HEK293 (cell line): Measurements from ENCODE around the gene BCL2L1.

Experiments
- CTCF ChIA-PET: fragments of 350-600 bp; formaldehyde crosslinking; extraction: SDS; loops from one replicate; lab custom pipeline; 2021; ENCODE audit warnings: antibody characterized with exemption; lab: Yijun Ruan, JAX
- POLR2A ChIA-PET: fragments of 300-600 bp; formaldehyde crosslinking; extraction: SDS; loops from one replicate; lab custom pipeline; 2020; ENCODE audit warnings: antibody characterized with exemption, inconsistent platforms; lab: Yijun Ruan, JAX
- H3K27ac ChIP-seq: fragments of 200-500 bp; sonication (Bioruptor generic); 2 replicates; pipeline ENCODE4 v1.5.1; 2014; ENCODE audit warnings: low read depth, low read length, control low read depth, inconsistent platforms; ENCODE audit errors: extremely low read depth
- H3K36me3 ChIP-seq, 2 experiments: fragments of 200-500 bp in 1 of 2; sonication (Bioruptor generic) in 1 of 2; 1 replicate in 1 of 2; 2 replicates in 1 of 2; pipeline ENCODE4 v1.5.1; 2014 to 2017; ENCODE audit warnings: inconsistent platforms in 2 of 2, low read length in 2 of 2; ENCODE audit not compliant: control insufficient read depth in 2 of 2, insufficient read depth in 1 of 2
- H3K4me1 ChIP-seq: fragments of 200-500 bp; sonication (Bioruptor generic); 2 replicates; pipeline ENCODE4 v1.5.1; 2014; ENCODE audit warnings: mild to moderate bottlenecking, low read length, inconsistent platforms; ENCODE audit not compliant: control insufficient read depth, insufficient read depth
- H3K4me3 ChIP-seq: 2 replicates; pipeline ENCODE4 v1.5.1; 2011; ENCODE audit warnings: low read depth, mild to moderate bottlenecking, control low read depth, low read length, moderate library complexity
- H3K9me3 ChIP-seq: fragments of 200-500 bp; sonication (Bioruptor generic); 2 replicates; pipeline ENCODE4 v1.5.1; 2014; ENCODE audit warnings: low read depth, low read length, inconsistent platforms; ENCODE audit not compliant: control insufficient read depth, insufficient read depth
- GFI1B ChIP-seq: fragments of 450-650 bp; formaldehyde crosslinking; IDR thresholded peaks from 2 replicates; pipeline ENCODE4 v1.5.1; 2016; ENCODE audit warnings: missing biosample characterization, missing genetic modification characterization
- REST ChIP-seq: fragments of 450-650 bp; formaldehyde crosslinking; IDR thresholded peaks from 2 replicates; pipeline ENCODE4 v1.5.1; 2016; ENCODE audit warnings: missing biosample characterization, missing genetic modification characterization
- SCRT2 ChIP-seq: fragments of 450-650 bp; formaldehyde crosslinking; IDR thresholded peaks from 2 replicates; pipeline ENCODE4 v1.5.1; 2016; ENCODE audit warnings: missing biosample characterization, missing genetic modification characterization
- ZBTB20 ChIP-seq: fragments of 450-650 bp; formaldehyde crosslinking; IDR thresholded peaks from 2 replicates; pipeline ENCODE4 v1.5.1; 2016; ENCODE audit warnings: missing biosample characterization, missing genetic modification characterization
- ZBTB8A ChIP-seq: fragments of 450-650 bp; formaldehyde crosslinking; IDR thresholded peaks from 2 replicates; pipeline ENCODE4 v1.5.1; 2016; ENCODE audit warnings: missing biosample characterization, missing genetic modification characterization
- ZNF157 ChIP-seq: fragments of 450-650 bp; formaldehyde crosslinking; IDR thresholded peaks from 2 replicates; pipeline ENCODE4 v1.5.1; 2016; ENCODE audit warnings: missing biosample characterization, missing genetic modification characterization
- ZNF18 ChIP-seq: fragments of 450-650 bp; formaldehyde crosslinking; IDR thresholded peaks from 2 replicates; pipeline ENCODE4 v1.5.1; 2016; ENCODE audit warnings: missing biosample characterization, missing genetic modification characterization
- ZNF211 ChIP-seq: fragments of 450-650 bp; formaldehyde crosslinking; IDR thresholded peaks from 2 replicates; pipeline ENCODE4 v1.5.1; 2016; ENCODE audit warnings: low read depth, missing biosample characterization, missing genetic modification characterization
- ZNF223 ChIP-seq: fragments of 450-650 bp; formaldehyde crosslinking; IDR thresholded peaks from 2 replicates; pipeline ENCODE4 v1.5.1; 2016; ENCODE audit warnings: missing biosample characterization, missing genetic modification characterization
- ZNF266 ChIP-seq: fragments of 450-650 bp; formaldehyde crosslinking; IDR thresholded peaks from 2 replicates; pipeline ENCODE4 v1.5.1; 2016; ENCODE audit warnings: missing biosample characterization, missing genetic modification characterization, low read depth
- ZNF362 ChIP-seq: fragments of 450-650 bp; formaldehyde crosslinking; IDR thresholded peaks from 2 replicates; pipeline ENCODE4 v1.5.1; 2016; ENCODE audit warnings: missing biosample characterization, missing genetic modification characterization
- ZNF521 ChIP-seq: fragments of 450-650 bp; formaldehyde crosslinking; IDR thresholded peaks from 2 replicates; pipeline ENCODE4 v1.5.1; 2017; ENCODE audit warnings: missing biosample characterization, mild to moderate bottlenecking, missing genetic modification characterization
- ZNF544 ChIP-seq: fragments of 450-650 bp; formaldehyde crosslinking; IDR thresholded peaks from 2 replicates; pipeline ENCODE4 v1.5.0; 2017; ENCODE audit warnings: missing biosample characterization, missing genetic modification characterization
- ZNF843 ChIP-seq: fragments of 450-650 bp; formaldehyde crosslinking; IDR thresholded peaks from 2 replicates; pipeline ENCODE4 v1.5.1; 2016; ENCODE audit warnings: missing biosample characterization, missing genetic modification characterization
- ZSCAN5A ChIP-seq: fragments of 450-650 bp; formaldehyde crosslinking; IDR thresholded peaks from 2 replicates; pipeline ENCODE4 v1.5.1; 2016; ENCODE audit warnings: missing biosample characterization, missing genetic modification characterization
- TF ChIP-seq, protein P1 (sequence below): fragments of 450-650 bp; formaldehyde crosslinking; IDR thresholded peaks from 2 replicates; pipeline ENCODE4 v1.5.1; 2016; ENCODE audit warnings: missing biosample characterization, missing genetic modification characterization

BCL2L1 gene

GRCh38 chr20:31711179-31712111 is 11.2 kb downstream of the BCL2L1 start:
- ChIA-PET CTCF (interaction anchor here (0.8 to 4.1 kb wide), 6 partner anchors 9 to 151 kb away, joined by 3 to 33 read pairs (median 4); partner anchors contain the start of gene BCL2L1), POLR2A (interaction anchor here (0.7 to 2.1 kb wide), 2 partner anchors 12 kb away, joined by 3 to 5 read pairs; partner anchors contain the start of gene BCL2L1)
- TF ChIP-seq ZNF362 (tag by site-specific recombination) = no peak
- no peak for TF ChIP-seq ZBTB20 (tag by site-specific recombination)
- no peak for TF ChIP-seq SCRT2
- TF ChIP-seq ZNF211 (tag by site-specific recombination) = no peak
- TF ChIP-seq ZBTB8A (tag by site-specific recombination) = no peak
- no peak for TF ChIP-seq ZNF157
- Histone ChIP-seq H3K4me1 (peaks cover 13% of the 10 kb centered on the region; the same call in 1 of the 2 replicates), H3K36me3 (peaks cover 0 to 40% of the 10 kb centered on the region in 2 experiments; a peak in 2 of 3 replicates), H3K27ac (no peak overlapping the region), H3K9me3 (no peaks in the 10 kb centered on the region), H3K4me3 (no peak overlapping the region)

- POLR2A ChIA-PET = interaction anchor here (2.1 kb wide), 1 partner anchor 13 kb away, joined by 5 read pairs; the partner anchor contains the start of gene BCL2L1
- Histone ChIP-seq H3K4me1 (peaks cover 13% of the 10 kb centered on the region; the same call in 1 of the 2 replicates), H3K36me3 (peaks cover 0 to 44% of the 10 kb centered on the region in 2 experiments; a peak in 2 of 3 replicates), H3K4me3 (no peak overlapping the region), H3K9me3 (no peaks in the 10 kb centered on the region), H3K27ac (no peak overlapping the region)
- CTCF ChIA-PET = interaction anchor here (0.8 to 2.7 kb wide), 6 partner anchors 10 to 150 kb away, joined by 3 to 7 read pairs (median 4); no protein-coding TSS in a partner anchor
- TF ChIP-seq ZNF544 (tag by site-specific recombination) = no peak
- TF ChIP-seq, protein P1, sequence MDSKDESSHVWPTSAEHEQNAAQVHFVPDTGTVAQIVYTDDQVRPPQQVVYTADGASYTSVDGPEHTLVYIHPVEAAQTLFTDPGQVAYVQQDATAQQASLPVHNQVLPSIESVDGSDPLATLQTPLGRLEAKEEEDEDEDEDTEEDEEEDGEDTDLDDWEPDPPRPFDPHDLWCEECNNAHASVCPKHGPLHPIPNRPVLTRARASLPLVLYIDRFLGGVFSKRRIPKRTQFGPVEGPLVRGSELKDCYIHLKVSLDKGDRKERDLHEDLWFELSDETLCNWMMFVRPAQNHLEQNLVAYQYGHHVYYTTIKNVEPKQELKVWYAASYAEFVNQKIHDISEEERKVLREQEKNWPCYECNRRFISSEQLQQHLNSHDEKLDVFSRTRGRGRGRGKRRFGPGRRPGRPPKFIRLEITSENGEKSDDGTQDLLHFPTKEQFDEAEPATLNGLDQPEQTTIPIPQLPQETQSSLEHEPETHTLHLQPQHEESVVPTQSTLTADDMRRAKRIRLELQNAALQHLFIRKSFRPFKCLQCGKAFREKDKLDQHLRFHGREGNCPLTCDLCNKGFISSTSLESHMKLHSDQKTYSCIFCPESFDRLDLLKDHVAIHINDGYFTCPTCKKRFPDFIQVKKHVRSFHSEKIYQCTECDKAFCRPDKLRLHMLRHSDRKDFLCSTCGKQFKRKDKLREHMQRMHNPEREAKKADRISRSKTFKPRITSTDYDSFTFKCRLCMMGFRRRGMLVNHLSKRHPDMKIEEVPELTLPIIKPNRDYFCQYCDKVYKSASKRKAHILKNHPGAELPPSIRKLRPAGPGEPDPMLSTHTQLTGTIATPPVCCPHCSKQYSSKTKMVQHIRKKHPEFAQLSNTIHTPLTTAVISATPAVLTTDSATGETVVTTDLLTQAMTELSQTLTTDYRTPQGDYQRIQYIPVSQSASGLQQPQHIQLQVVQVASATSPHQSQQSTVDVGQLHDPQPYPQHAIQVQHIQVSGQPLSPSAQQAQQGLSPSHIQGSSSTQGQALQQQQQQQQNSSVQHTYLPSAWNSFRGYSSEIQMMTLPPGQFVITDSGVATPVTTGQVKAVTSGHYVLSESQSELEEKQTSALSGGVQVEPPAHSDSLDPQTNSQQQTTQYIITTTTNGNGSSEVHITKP = peak; percentile 70
Measured at GRCh38 chr20:31710423-31711108, 12.1 kb downstream of the BCL2L1 start.

- H3K4me3 ChIP-seq = no peak overlapping the region
- no peak overlapping the region for H3K27ac ChIP-seq
- H3K9me3 ChIP-seq = no peaks in the 10 kb centered on the region
- ChIA-PET POLR2A (interaction anchor here (2.1 kb wide), 1 partner anchor 13 kb away, joined by 5 read pairs; the partner anchor contains the start of gene BCL2L1), CTCF (interaction anchor here (0.7 to 2.7 kb wide), 6 partner anchors 10 to 270 kb away, joined by 3 to 7 read pairs (median 4); no protein-coding TSS in a partner anchor)
- peaks cover 0 to 44% of the 10 kb centered on the region in 2 experiments; a peak in 2 of 3 replicates for H3K36me3 ChIP-seq
- peaks cover 13% of the 10 kb centered on the region; the same call in 1 of the 2 replicates for H3K4me1 ChIP-seq
- TF ChIP-seq ZNF266 (no peak), REST (no peak), ZNF843 (tag by site-specific recombination) (no peak), ZNF18 (tag by site-specific recombination) (no peak), ZNF223 (no peak), GFI1B (tag by site-specific recombination) (no peak), ZNF521 (tag by site-specific recombination) (no peak), ZSCAN5A (tag by site-specific recombination) (no peak)
Measured at GRCh38 chr20:31709939-31710338, 12.7 kb downstream of the BCL2L1 start.
